HCT116 (cell line): ENCODE measurements around the gene KRT33B.

Experiments
- CEBPB ChIP-seq: IDR thresholded peaks from 2 replicates; pipeline ENCODE4 v1.6.1; 2012; ENCODE audit warnings: low read depth
- CTCF ChIP-seq, 3 experiments: fragments of 200-600 bp in 1 of 3; sonication (generic) in 1 of 3; IDR thresholded peaks in 2 of 3; conservative IDR thresholded peaks in 1 of 3; 2 replicates each; pipeline ENCODE4 v1.5.1; 2012 to 2017; ENCODE audit warnings: low read depth in 2 of 3, low read length in 2 of 3, antibody characterized with exemption in 1 of 3, borderline replicate concordance in 1 of 3, control low read depth in 1 of 3, mild to moderate bottlenecking in 1 of 3, mixed read lengths in 1 of 3, mixed run types in 1 of 3, moderate library complexity in 1 of 3; ENCODE audit not compliant: insufficient read depth in 1 of 3
- EZH2 ChIP-seq: fragments of 200-600 bp; sonication (generic); IDR thresholded peaks from 2 replicates; pipeline ENCODE4 v1.6.1; 2017; ENCODE audit warnings: antibody characterized with exemption, mixed run types
- FOSL1 ChIP-seq: IDR thresholded peaks from 2 replicates; pipeline ENCODE4 v1.6.1; 2012; ENCODE audit warnings: low read depth
- POLR2A ChIP-seq: IDR thresholded peaks from 2 replicates; pipeline ENCODE4 v1.7.0; 2011; ENCODE audit warnings: borderline replicate concordance; ENCODE audit not compliant: insufficient read depth, insufficient read length; ENCODE audit errors: extremely low read depth
- RAD21 ChIP-seq: IDR thresholded peaks from 2 replicates; pipeline ENCODE4 v1.6.1; 2012; ENCODE audit warnings: low read depth, mild to moderate bottlenecking
- SRF ChIP-seq: IDR thresholded peaks from 2 replicates; pipeline ENCODE4 v1.6.1; 2012; ENCODE audit warnings: low read depth

DNA sequence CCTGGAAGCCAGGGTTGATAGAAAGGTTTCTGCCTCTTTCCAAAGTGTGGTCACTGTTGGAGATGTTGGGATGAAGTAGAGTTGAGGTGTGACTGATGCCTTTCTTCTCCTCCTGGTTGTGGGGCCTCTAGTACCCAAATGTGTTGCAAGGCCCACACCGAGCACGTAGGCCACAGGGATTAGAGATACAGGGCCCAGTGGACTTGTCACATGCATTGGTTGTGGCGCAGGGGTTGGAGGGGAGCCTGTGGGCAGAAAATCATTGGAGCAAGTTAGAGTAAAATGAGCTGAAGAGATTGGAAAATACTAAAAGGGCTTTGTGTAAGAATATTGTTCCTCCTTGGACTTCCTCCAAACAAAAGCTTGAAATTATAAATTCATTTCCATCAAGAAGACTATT lies 23.6 kb downstream of the KRT33B start:
- TF ChIP-seq RAD21 (no peak), CTCF (IDR thresholded peaks at IDR 0.05 in 2 of 3, conservative IDR thresholded peaks at IDR 0.05 in 1 of 3; ENCODE audit: borderline replicate concordance in 1 of 3, insufficient read depth in 1 of 3, low read depth in 2 of 3, low read length in 2 of 3) (no peak), FOSL1 (no peak), POLR2A (no peak), SRF (no peak), EZH2 (no peak), CEBPB (no peak)
